Measurements from ENCODE around the gene DAPK1.

DNA sequence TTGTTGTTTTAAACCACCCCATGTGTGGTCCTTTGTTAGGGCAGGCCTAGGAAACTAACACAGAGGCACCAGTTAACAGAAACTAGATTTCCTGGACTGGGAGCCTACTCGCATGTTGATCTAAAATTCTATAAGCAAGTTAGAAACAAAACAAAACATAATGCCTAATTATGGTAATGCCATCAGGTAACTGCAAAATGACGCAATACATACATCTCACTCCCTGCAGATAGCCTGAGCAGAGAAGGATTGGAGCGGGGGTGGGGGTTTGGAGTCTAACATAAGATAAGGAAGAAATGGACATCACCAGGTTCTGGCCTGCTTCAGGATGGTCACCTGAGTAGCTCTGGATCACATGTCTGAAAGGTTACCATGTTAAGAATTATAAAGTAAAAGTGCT lies 114.9 kb downstream of the DAPK1 start:
- TF ChIP-seq POLR2A (IDR thresholded peaks at IDR 0.05; ENCODE audit: low read depth, low read length) (no peak), POLR2AphosphoS5 (IDR thresholded peaks at IDR 0.05; ENCODE audit: low read depth, low read length) (no peak)

Data from GM12891 (cell line).